ENCODE measurements around the gene BICRA. TPM values are rescaled to one million over a fixed set of nuclear protein-coding genes. Genes with fewer than 3 reads are reported as not detected.

Gene BICRA
- total and polyA plus RNA-seq, 2 of the 8 experiments (the other 6 are each of a cell fraction or from before 2014, with no cell fraction given) = 1.5 to 29.2 TPM

- Histone ChIP-seq H2BK5ac (ENCODE audit: low read depth, low read length) (no peak overlapping the region), H2AK5ac (ENCODE audit: low read depth, low read length) (no peak overlapping the region), H3K9me3 (ENCODE audit: insufficient read depth in 2 of 2, low read depth in 1 of 2, low read length in 1 of 2) (peaks cover 0 to 5% of the 10 kb centered on the region in 2 experiments; a peak in 1 of 4 replicates), H3K14ac (ENCODE audit: insufficient read length) (no peak overlapping the region), H3K36me3 (ENCODE audit: control insufficient read depth in 2 of 4, insufficient read depth in 4 of 4, low read length in 3 of 4) (peaks cover 0 to 7% (median 0%) of the 10 kb centered on the region in 4 experiments; a peak in 2 of 8 replicates), H3K4ac (replicated peaks; ENCODE audit: insufficient read length, low read depth, low read length) (no peak overlapping the region), H3K79me2 (ENCODE audit: control insufficient read depth in 1 of 2, insufficient read depth in 2 of 2, low read length in 2 of 2) (peaks cover 3 to 82% of the 10 kb centered on the region in 2 experiments), H2AFZ (ENCODE audit: low read length) (no peak overlapping the region), H3K9ac (replicated peaks in 1 of 4; ENCODE audit: extremely low read depth in 1 of 4, low read depth in 3 of 4, low read length in 3 of 4) (no peak overlapping the region), H3K4me2 (ENCODE audit: insufficient read depth in 1 of 2, low read depth in 2 of 2, low read length in 2 of 2) (no peak overlapping the region), H4K5ac (ENCODE audit: insufficient read length, low read depth, low read length) (no peak overlapping the region), H2BK120ac (replicated peaks; ENCODE audit: low read depth, low read length) (no peak overlapping the region), H3K27ac (ENCODE audit: low read depth, low read length) (no peak overlapping the region), H3K27me3 (replicated peaks in 1 of 4; ENCODE audit: control insufficient read depth in 3 of 4, extremely low read depth in 1 of 4, insufficient read depth in 3 of 4, low read length in 3 of 4) (no peaks in the 10 kb centered on the region), H3K23me2 (ENCODE audit: low read depth, low read length) (no peaks in the 10 kb centered on the region), H4K8ac (ENCODE audit: extremely low read depth, insufficient read depth, low read length) (no peak overlapping the region), H4K20me1 (replicated peaks in 1 of 2; ENCODE audit: control insufficient read depth in 1 of 2, insufficient read depth in 2 of 2, low read length in 2 of 2) (peaks cover 3 to 27% of the 10 kb centered on the region in 2 experiments), H2BK15ac (ENCODE audit: low read length) (no peak overlapping the region), H2BK12ac (ENCODE audit: low read depth, low read length) (no peak overlapping the region), H4K91ac (replicated peaks; ENCODE audit: insufficient read length, low read length) (no peak overlapping the region), H3K79me1 (ENCODE audit: low read depth, low read length) (peaks cover 17% of the 10 kb centered on the region), H3K4me1 (replicated peaks in 1 of 4; ENCODE audit: control insufficient read depth in 3 of 4, insufficient read depth in 4 of 4, low read length in 3 of 4) (peaks cover 0 to 10% (median 6%) of the 10 kb centered on the region in 4 experiments; a peak in 6 of 7 replicates), H2BK20ac (ENCODE audit: low read length) (no peak overlapping the region), H3K18ac (ENCODE audit: extremely low read depth, low read length) (no peak overlapping the region), H3K56ac (replicated peaks; ENCODE audit: insufficient read length, low read depth, low read length) (no peak overlapping the region), H3K4me3 (ENCODE audit: extremely low read depth in 1 of 4, insufficient read depth in 2 of 4, low read depth in 3 of 4, low read length in 4 of 4) (no peak overlapping the region), H3K23ac (ENCODE audit: insufficient read length) (no peak overlapping the region)
- FAIRE-seq = no peak
- 93% methylated on average over 18 of the region's 18 CpGs; no CpG with 5 or more reads in 1 of the 2 experiments for WGBS, 2 experiments (ENCODE audit: extremely low coverage in 1 of 2, insufficient coverage in 1 of 2, insufficient read length in 1 of 2, insufficient replicate concordance in 2 of 2, low coverage in 1 of 2, low lambda C conversion rate in 2 of 2, missing lambda C conversion rate in 1 of 2)
- DNase-seq (ENCODE audit: low read depth in 1 of 2, low spot score in 2 of 2) = no peak
- CTCF ChIA-PET (ENCODE audit: partially characterized antibody) = interaction anchor here (1.0 to 1.5 kb wide), 3 partner anchors 19 to 54 kb away, joined by 3 to 4 read pairs (median 3); no protein-coding TSS in a partner anchor
- POLR2A ChIA-PET (ENCODE audit: partially characterized antibody) = interaction anchor here (0.6 to 1.5 kb wide), 3 partner anchors 17 to 115 kb away, joined by 3 read pairs; no protein-coding TSS in a partner anchor
- TF ChIP-seq MAFK (IDR thresholded peaks at IDR 0.05; ENCODE audit: low read depth, low read length) (no peak), JUND (IDR thresholded peaks at IDR 0.05; ENCODE audit: low read length) (no peak), TBP (IDR thresholded peaks at IDR 0.05; ENCODE audit: low read depth, low read length) (no peak), EGR1 (IDR thresholded peaks at IDR 0.05; ENCODE audit: borderline replicate concordance, low read depth, low read length) (no peak)
Observed at GRCh38 chr19:47644743-47645482, 36.0 kb downstream of the BICRA start.

All from H1 (cell line).